WTC11 (cell line): ENCODE measurements around the gene RCN2. TPM values are rescaled to one million over a fixed set of nuclear protein-coding genes. Genes with fewer than 3 reads are reported as not detected.

Experiments used
- ATAC-seq: fragments of 200-7000 bp; cut with Tn5 transposase; 2 replicates; pipeline ENCODE4 v1.10.0; 2021; ENCODE audit warnings: mild to moderate bottlenecking, moderate library complexity
- CTCF ChIA-PET: fragments of 300-600 bp; sonication (Branson Sonifier 250); formaldehyde crosslinking; loops from one replicate; lab custom pipeline; 2021; ENCODE audit warnings: antibody characterized with exemption; lab: Charles Lee
- POLR2A ChIA-PET: fragments of 350-600 bp; sonication (Branson Sonifier 250); formaldehyde crosslinking; loops from one replicate; lab custom pipeline; 2021; ENCODE audit warnings: antibody characterized with exemption; lab: Charles Lee
- DNase-seq: peaks from one replicate; pipeline ENCODE4 v3.0.0; 2021; ENCODE audit warnings: low spot score
- H3K27ac Mint-ChIP-seq: 2 replicates; pipeline ENCODE4 v1.8.0; 2021; ENCODE audit warnings: mixed read lengths
- H3K27me3 Mint-ChIP-seq: 2 replicates; pipeline ENCODE4 v1.8.0; 2021; ENCODE audit warnings: low read depth, mild to moderate bottlenecking, moderate library complexity, mixed read lengths
- H3K36me3 Mint-ChIP-seq: 2 replicates; pipeline ENCODE4 v1.8.0; 2021; ENCODE audit warnings: mixed read lengths
- H3K4me1 Mint-ChIP-seq: 2 replicates; pipeline ENCODE4 v1.8.0; 2022; ENCODE audit warnings: mixed read lengths
- H3K4me3 Mint-ChIP-seq: 2 replicates; pipeline ENCODE4 v1.8.0; 2021; ENCODE audit warnings: mild to moderate bottlenecking, moderate library complexity, mixed read lengths
- H3K9me3 Mint-ChIP-seq: 2 replicates; pipeline ENCODE4 v1.8.0; 2021; ENCODE audit warnings: mixed read lengths
- ATF1 ChIP-seq: sonication (generic); formaldehyde crosslinking; IDR thresholded peaks from 2 replicates; pipeline ENCODE4 v1.8.1; 2023; ENCODE audit warnings: mild to moderate bottlenecking, moderate library complexity, missing genetic modification reagents
- CREM ChIP-seq: sonication (generic); formaldehyde crosslinking; IDR thresholded peaks from 2 replicates; pipeline ENCODE4 v1.8.1; 2022; ENCODE audit warnings: mild to moderate bottlenecking, missing genetic modification reagents, moderate library complexity
- ELF4 ChIP-seq: sonication (generic); formaldehyde crosslinking; IDR thresholded peaks from 2 replicates; pipeline ENCODE4 v1.8.1; 2022; ENCODE audit warnings: low read depth, mild to moderate bottlenecking, moderate library complexity, missing genetic modification reagents
- ESRRA ChIP-seq: sonication (generic); formaldehyde crosslinking; IDR thresholded peaks from 2 replicates; pipeline ENCODE4 v1.8.1; 2022; ENCODE audit warnings: mild to moderate bottlenecking, missing genetic modification reagents, borderline replicate concordance
- JAZF1 ChIP-seq: fragments of 250-450 bp; sonication (Bioruptor Pico); IDR thresholded peaks from 2 replicates; pipeline ENCODE4 v1.9.0; 2021; ENCODE audit warnings: moderate library complexity, mild to moderate bottlenecking, inconsistent platforms
- MLX ChIP-seq: sonication (generic); formaldehyde crosslinking; IDR thresholded peaks from 2 replicates; pipeline ENCODE4 v1.8.1; 2023; ENCODE audit warnings: mild to moderate bottlenecking, missing genetic modification reagents, moderate library complexity
- MYBL2 ChIP-seq: sonication (generic); formaldehyde crosslinking; IDR thresholded peaks from 2 replicates; pipeline ENCODE4 v1.8.1; 2023; ENCODE audit warnings: mild to moderate bottlenecking, moderate library complexity, missing genetic modification reagents
- NFE2L1 ChIP-seq: sonication (generic); formaldehyde crosslinking; IDR thresholded peaks from 2 replicates; pipeline ENCODE4 v1.8.1; 2023; ENCODE audit warnings: missing genetic modification reagents
- NR2C2 ChIP-seq: sonication (generic); formaldehyde crosslinking; IDR thresholded peaks from 2 replicates; pipeline ENCODE4 v1.8.0; 2022; ENCODE audit warnings: mild to moderate bottlenecking, missing genetic modification reagents
- RELA ChIP-seq: sonication (generic); formaldehyde crosslinking; IDR thresholded peaks from 2 replicates; pipeline ENCODE4 v1.8.1; 2022; ENCODE audit warnings: missing genetic modification reagents, mild to moderate bottlenecking, borderline replicate concordance
- RORB ChIP-seq: fragments of 250-450 bp; sonication (Bioruptor Pico); IDR thresholded peaks from 2 replicates; pipeline ENCODE4 v1.9.0; 2021; ENCODE audit warnings: mild to moderate bottlenecking
- SMAD3 ChIP-seq: sonication (generic); formaldehyde crosslinking; IDR thresholded peaks from 2 replicates; pipeline ENCODE4 v1.8.0; 2022; ENCODE audit warnings: missing genetic modification reagents, mild to moderate bottlenecking, borderline replicate concordance
- TP53 ChIP-seq: sonication (generic); formaldehyde crosslinking; IDR thresholded peaks from 2 replicates; pipeline ENCODE4 v1.8.1; 2023; ENCODE audit warnings: mild to moderate bottlenecking, missing genetic modification reagents
- ZNF121 ChIP-seq: sonication (generic); formaldehyde crosslinking; IDR thresholded peaks from 2 replicates; pipeline ENCODE4 v1.8.0; 2023; ENCODE audit warnings: missing genetic modification reagents
- ZNF281 ChIP-seq: sonication (generic); formaldehyde crosslinking; IDR thresholded peaks from 2 replicates; pipeline ENCODE4 v1.8.0; 2023; ENCODE audit warnings: mild to moderate bottlenecking, missing genetic modification reagents
- total RNA-seq: library from RNA; stranded (reverse); gene quantifications from 3 replicates; pipeline ENCODE4 v1.2.3, GENCODE V29; 2021
- TF ChIP-seq, protein P1 (sequence below): fragments of 250-450 bp; sonication (Bioruptor Pico); IDR thresholded peaks from 2 replicates; pipeline ENCODE4 v1.9.0; 2021; ENCODE audit warnings: mild to moderate bottlenecking, borderline replicate concordance
- TF ChIP-seq, protein P2 (sequence below): fragments of 250-450 bp; sonication (Bioruptor Pico); IDR thresholded peaks from 2 replicates; pipeline ENCODE4 v1.9.0; 2021; ENCODE audit warnings: mild to moderate bottlenecking

The RCN2 gene
- total RNA-seq, 1 experiment from 2014 or later, result 112 TPM

GRCh38 chr15:76988867-76989780, 57.6 kb downstream of the RCN2 start:
- CTCF ChIA-PET, result interaction anchor here (1.1 to 2.8 kb wide), 3 partner anchors 16 to 554 kb away, joined by 3 to 20 read pairs (median 4); no protein-coding TSS in a partner anchor
- POLR2A ChIA-PET, result no interaction called here
- peak; percentile 29 for ATAC-seq

More at GRCh38 chr15:76988867-76989780, 57.6 kb downstream of the RCN2 start:
- no peak for TF ChIP-seq JAZF1 (CRISPR knock-in tag)
- TF ChIP-seq RORB, result no peak
- TF ChIP-seq NR2C2, result no peak
- no peak for TF ChIP-seq RELA (CRISPR knock-in tag)
- TF ChIP-seq ZNF121, result no peak
- TF ChIP-seq MLX (CRISPR knock-in tag), result no peak
- TF ChIP-seq MYBL2 (CRISPR knock-in tag), result no peak
- TF ChIP-seq SMAD3 (CRISPR knock-in tag), result no peak
- no peak for TF ChIP-seq ATF1 (CRISPR knock-in tag)
- TF ChIP-seq ELF4 (CRISPR knock-in tag), result no peak
- TF ChIP-seq ZNF281 (CRISPR knock-in tag), result no peak
- TF ChIP-seq, protein P1, sequence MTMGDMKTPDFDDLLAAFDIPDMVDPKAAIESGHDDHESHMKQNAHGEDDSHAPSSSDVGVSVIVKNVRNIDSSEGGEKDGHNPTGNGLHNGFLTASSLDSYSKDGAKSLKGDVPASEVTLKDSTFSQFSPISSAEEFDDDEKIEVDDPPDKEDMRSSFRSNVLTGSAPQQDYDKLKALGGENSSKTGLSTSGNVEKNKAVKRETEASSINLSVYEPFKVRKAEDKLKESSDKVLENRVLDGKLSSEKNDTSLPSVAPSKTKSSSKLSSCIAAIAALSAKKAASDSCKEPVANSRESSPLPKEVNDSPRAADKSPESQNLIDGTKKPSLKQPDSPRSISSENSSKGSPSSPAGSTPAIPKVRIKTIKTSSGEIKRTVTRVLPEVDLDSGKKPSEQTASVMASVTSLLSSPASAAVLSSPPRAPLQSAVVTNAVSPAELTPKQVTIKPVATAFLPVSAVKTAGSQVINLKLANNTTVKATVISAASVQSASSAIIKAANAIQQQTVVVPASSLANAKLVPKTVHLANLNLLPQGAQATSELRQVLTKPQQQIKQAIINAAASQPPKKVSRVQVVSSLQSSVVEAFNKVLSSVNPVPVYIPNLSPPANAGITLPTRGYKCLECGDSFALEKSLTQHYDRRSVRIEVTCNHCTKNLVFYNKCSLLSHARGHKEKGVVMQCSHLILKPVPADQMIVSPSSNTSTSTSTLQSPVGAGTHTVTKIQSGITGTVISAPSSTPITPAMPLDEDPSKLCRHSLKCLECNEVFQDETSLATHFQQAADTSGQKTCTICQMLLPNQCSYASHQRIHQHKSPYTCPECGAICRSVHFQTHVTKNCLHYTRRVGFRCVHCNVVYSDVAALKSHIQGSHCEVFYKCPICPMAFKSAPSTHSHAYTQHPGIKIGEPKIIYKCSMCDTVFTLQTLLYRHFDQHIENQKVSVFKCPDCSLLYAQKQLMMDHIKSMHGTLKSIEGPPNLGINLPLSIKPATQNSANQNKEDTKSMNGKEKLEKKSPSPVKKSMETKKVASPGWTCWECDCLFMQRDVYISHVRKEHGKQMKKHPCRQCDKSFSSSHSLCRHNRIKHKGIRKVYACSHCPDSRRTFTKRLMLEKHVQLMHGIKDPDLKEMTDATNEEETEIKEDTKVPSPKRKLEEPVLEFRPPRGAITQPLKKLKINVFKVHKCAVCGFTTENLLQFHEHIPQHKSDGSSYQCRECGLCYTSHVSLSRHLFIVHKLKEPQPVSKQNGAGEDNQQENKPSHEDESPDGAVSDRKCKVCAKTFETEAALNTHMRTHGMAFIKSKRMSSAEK (CRISPR knock-in tag), result no peak
- no peak for TF ChIP-seq TP53 (CRISPR knock-in tag)
- TF ChIP-seq, protein P2, sequence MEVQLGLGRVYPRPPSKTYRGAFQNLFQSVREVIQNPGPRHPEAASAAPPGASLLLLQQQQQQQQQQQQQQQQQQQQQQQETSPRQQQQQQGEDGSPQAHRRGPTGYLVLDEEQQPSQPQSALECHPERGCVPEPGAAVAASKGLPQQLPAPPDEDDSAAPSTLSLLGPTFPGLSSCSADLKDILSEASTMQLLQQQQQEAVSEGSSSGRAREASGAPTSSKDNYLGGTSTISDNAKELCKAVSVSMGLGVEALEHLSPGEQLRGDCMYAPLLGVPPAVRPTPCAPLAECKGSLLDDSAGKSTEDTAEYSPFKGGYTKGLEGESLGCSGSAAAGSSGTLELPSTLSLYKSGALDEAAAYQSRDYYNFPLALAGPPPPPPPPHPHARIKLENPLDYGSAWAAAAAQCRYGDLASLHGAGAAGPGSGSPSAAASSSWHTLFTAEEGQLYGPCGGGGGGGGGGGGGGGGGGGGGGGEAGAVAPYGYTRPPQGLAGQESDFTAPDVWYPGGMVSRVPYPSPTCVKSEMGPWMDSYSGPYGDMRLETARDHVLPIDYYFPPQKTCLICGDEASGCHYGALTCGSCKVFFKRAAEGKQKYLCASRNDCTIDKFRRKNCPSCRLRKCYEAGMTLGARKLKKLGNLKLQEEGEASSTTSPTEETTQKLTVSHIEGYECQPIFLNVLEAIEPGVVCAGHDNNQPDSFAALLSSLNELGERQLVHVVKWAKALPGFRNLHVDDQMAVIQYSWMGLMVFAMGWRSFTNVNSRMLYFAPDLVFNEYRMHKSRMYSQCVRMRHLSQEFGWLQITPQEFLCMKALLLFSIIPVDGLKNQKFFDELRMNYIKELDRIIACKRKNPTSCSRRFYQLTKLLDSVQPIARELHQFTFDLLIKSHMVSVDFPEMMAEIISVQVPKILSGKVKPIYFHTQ (CRISPR knock-in tag), result no peak
- TF ChIP-seq ESRRA (CRISPR knock-in tag), result no peak
- TF ChIP-seq CREM (CRISPR knock-in tag), result no peak
- TF ChIP-seq NFE2L1 (CRISPR knock-in tag), result no peak
- Mint-ChIP-seq H3K4me3 (no peak overlapping the region), H3K9me3 (no peaks in the 10 kb centered on the region), H3K27me3 (no peaks in the 10 kb centered on the region; the same call in 1 of the 2 replicates), H3K4me1 (peaks cover 9% of the 10 kb centered on the region), H3K27ac (no peak overlapping the region), H3K36me3 (no peaks in the 10 kb centered on the region)
- DNase-seq, result peak; percentile 7
